Measurements from ENCODE around the gene ETHE1.
A peak's percentile ranks its signal among the peaks of the same experiment; 100 is the strongest.

The ETHE1 gene

GRCh38 chr19:43466793-43467192 lies 60.2 kb downstream of the ETHE1 start:
- DNase-seq (ENCODE audit: low read depth, low spot score) = no peak

DNA sequence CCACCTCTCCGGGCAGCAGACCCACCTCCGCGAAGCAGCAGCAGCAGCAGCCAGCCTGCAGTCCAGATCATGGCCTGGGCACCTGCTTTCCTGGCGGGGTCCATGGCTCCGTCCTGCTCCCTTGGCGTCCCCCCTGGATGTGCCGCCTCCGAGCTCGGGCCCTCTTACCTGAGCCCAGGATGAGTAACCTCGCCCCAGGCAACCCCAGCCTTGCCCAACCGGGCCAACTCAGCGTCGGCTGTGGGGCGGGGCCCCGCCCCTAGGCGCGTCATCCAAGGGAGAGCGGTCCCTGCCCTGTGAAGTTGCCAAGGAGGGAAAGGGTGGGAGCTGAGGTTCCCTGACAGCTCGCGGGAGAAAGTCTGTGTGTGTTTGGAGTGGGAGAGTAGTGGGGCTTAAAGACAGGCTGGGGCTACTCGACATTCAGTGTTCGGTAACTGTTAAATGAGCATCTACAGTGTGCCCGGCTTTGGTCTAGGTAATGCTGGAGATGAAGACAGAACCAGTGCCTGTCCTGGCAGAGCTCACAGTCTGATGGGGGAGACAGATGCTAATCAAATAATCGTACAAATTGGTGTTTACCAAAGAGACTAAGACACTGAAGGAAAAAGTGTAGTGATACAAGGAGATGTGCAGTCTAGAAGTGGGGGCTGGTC lies 61.4 kb downstream of the ETHE1 start, which contains the start of gene LYPD3:
LYPD3 (minus strand) TSS at position 141 of the 653 bp plus-strand sequence; CDS start at position 104, 37 bp downstream.
- no peak for DNase-seq (ENCODE audit: low read depth, low spot score)

- peak; percentile 48 for DNase-seq (ENCODE audit: low read depth, low spot score)
Measured at GRCh38 chr19:43464134-43464775, 62.7 kb downstream of the ETHE1 start.

- peak; percentile 100 for DNase-seq (ENCODE audit: low read depth, low spot score)
Measured at GRCh38 chr19:43463381-43464133, 63.4 kb downstream of the ETHE1 start.

- no peak for DNase-seq (ENCODE audit: low read depth, low spot score)
Measured at GRCh38 chr19:43462785-43463380, 64.1 kb downstream of the ETHE1 start.

DNA sequence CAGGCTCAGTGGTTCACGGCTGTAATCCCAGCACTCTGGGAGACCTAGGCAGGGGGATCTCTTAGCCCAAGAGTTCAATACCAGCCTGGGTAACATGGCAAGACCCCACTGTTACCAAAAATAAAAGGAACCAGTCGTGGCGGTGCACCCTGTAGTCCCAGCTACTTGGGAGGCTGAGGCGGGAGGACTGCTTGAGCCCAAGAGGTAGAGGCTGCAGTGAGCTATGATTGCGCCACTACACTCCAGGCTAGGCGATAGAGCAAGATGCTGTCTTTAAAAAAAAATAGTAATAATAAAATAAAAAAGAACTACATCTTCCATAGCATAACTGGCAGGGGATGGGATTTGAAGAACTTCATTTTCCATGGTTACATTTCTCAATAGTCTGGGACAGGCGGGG lies 64.6 kb downstream of the ETHE1 start:
- DNase-seq (ENCODE audit: low read depth, low spot score) = no peak

DNA sequence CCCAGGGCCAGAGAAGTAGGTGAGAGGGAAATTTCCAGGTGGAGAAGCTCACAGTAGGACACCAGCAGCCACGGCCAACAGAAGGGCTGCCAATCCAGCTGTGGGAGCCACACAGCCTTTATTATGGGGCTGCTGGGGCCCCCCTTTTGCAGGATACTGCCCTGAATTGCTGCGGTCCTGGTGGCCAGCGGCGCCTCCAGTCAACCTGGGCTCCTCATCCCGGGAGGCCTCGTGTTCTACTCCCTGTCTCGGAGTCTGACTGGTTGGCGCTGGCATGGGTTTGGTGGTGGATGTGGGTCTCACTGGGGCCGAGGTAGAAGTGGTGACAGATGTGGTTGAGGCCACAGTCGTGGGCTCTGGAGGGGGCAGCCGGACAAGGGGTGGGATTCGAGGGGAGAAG lies 65.7 kb downstream of the ETHE1 start:
- no peak for DNase-seq (ENCODE audit: low read depth, low spot score)

GRCh38 chr19:43460362-43461016 lies 66.5 kb downstream of the ETHE1 start:
- no peak for DNase-seq (ENCODE audit: low read depth, low spot score)

DNA sequence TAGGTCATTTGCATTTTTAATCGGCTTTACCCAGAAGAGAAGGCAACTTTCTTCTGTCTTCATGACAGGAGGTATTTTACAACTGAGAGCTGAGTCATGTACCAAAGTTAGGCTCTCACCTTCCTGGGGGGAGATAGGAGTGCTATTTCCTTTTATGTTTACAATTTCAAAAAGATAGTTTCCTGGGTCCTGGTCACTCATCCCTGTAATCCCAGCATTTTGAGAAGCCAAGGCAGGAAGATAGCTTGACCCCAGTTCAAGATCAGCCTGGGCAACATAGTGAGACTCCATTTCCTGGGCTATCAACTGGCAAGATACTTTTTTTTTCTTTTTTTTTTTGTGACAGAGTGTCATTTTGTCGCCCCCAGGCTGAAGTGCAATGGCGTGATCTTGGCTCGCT lies 69.2 kb downstream of the ETHE1 start:
- no peak for DNase-seq (ENCODE audit: low read depth, low spot score)

Measured in activated naive CD8-positive, alpha-beta T cell treated with anti-CD3 and anti-CD28 coated beads, Interleukin-2, amount 50 U/mL, for 16 hours (primary cell).